Measurements from ENCODE around the gene RXYLT1.
A peak's percentile ranks its signal among the peaks of the same experiment; 100 is the strongest.
"Not testable (repeated sequence)": the region's sequence is repeated elsewhere in the genome, so short reads cannot be mapped to it uniquely, and the experiment has no call there.

The RXYLT1 gene

DNA sequence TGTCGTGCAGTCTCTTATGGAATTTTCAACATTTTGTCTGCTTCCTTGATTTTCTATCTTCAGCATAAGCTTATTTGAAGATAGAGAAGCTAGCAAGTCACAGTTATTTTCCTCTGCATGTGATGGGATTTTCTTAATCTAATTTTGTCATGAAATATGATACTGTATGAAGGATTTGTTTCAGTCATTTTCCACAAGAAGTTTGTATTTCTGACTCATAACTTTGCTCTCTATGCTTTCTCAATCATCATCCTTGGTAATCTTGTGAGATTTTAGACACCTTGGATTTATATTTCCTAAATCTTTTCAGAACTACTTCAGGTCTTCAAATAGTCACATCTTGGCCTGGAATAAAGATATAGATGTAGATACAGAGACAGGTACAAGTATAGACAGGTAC is 38.3 kb upstream of the RXYLT1 start:
- H2BK120ac ChIP-seq (ENCODE audit: low read depth, low read length), result not testable (repeated sequence)

DNA sequence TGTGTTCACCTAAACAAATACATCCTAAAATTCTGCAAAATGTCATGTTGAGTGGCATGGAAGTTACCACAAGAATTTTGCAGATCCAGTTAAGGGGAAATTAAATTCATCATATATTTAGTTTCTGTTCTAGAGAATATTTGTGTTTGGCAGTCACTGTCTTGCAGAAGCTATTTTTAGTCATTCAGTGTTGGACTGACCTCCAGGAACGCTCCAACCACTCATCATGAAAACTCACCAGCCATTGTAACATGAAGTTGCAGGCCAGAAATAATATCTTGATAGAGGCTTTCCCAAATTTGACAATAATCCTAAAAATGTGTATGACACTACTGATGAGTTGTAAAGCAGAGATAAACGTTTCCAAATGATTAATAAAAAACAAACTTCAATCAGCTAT is 35.6 kb upstream of the RXYLT1 start:
- H3K4me1 ChIP-seq (ENCODE audit: control insufficient read depth, insufficient read depth, low read depth, low read length); H3K27ac ChIP-seq (ENCODE audit: low read length, poor library complexity, severe bottlenecking); H3K9me3 ChIP-seq (ENCODE audit: control insufficient read depth, low read length); H3K14ac ChIP-seq (ENCODE audit: low read length in 2 of 2); H3K23ac ChIP-seq (ENCODE audit: low read length in 2 of 2); H2BK5ac ChIP-seq (ENCODE audit: low read depth, low read length, poor library complexity, severe bottlenecking); H3K79me1 ChIP-seq (replicated peaks; ENCODE audit: low read length, poor library complexity, severe bottlenecking); H2AFZ ChIP-seq (ENCODE audit: low read depth, low read length); H2AK5ac ChIP-seq (ENCODE audit: low read length, severe bottlenecking); H3K4me3 ChIP-seq (ENCODE audit: insufficient read depth in 1 of 2, low read depth in 1 of 2, low read length in 2 of 2); H2BK120ac ChIP-seq (ENCODE audit: low read depth, low read length); H3K9ac ChIP-seq (ENCODE audit: low read length); H3K27me3 ChIP-seq (ENCODE audit: control insufficient read depth in 1 of 2, insufficient read depth in 1 of 2, low read length in 2 of 2); H3K36me3 ChIP-seq (ENCODE audit: control insufficient read depth in 1 of 2, insufficient read depth in 2 of 2, low read depth in 1 of 2, low read length in 2 of 2); H4K8ac ChIP-seq (ENCODE audit: low read length); H3K4me2 ChIP-seq (ENCODE audit: low read length, poor library complexity, severe bottlenecking); H4K91ac ChIP-seq (ENCODE audit: low read length); H2BK15ac ChIP-seq (ENCODE audit: low read depth, poor library complexity, severe bottlenecking); H3K4ac ChIP-seq (ENCODE audit: low read depth in 1 of 2, low read length in 2 of 2); H2BK12ac ChIP-seq (ENCODE audit: low read length in 2 of 2); H3K18ac ChIP-seq (ENCODE audit: low read depth in 1 of 2, low read length in 2 of 2): not testable (repeated sequence)
- no CpG with 5 or more reads among the region's 2 CpGs for WGBS
- DNase-seq, result peak; percentile 16

More for the DNA sequence above, 38.3 kb upstream of the RXYLT1 start:
- H2BK5ac ChIP-seq (ENCODE audit: low read depth, low read length, poor library complexity, severe bottlenecking); H3K4ac ChIP-seq (ENCODE audit: low read depth in 1 of 2, low read length in 2 of 2); H3K4me3 ChIP-seq (ENCODE audit: insufficient read depth in 1 of 2, low read depth in 1 of 2, low read length in 2 of 2); H3K27me3 ChIP-seq (ENCODE audit: control insufficient read depth in 1 of 2, insufficient read depth in 1 of 2, low read length in 2 of 2); H2AFZ ChIP-seq (ENCODE audit: low read depth, low read length); H2AK5ac ChIP-seq (ENCODE audit: low read length, severe bottlenecking); H3K27ac ChIP-seq (ENCODE audit: low read length, poor library complexity, severe bottlenecking); H3K18ac ChIP-seq (ENCODE audit: low read depth in 1 of 2, low read length in 2 of 2); H3K14ac ChIP-seq (ENCODE audit: low read length in 2 of 2); H3K23ac ChIP-seq (ENCODE audit: low read length in 2 of 2); H4K8ac ChIP-seq (ENCODE audit: low read length); DNase-seq; H3K79me1 ChIP-seq (replicated peaks; ENCODE audit: low read length, poor library complexity, severe bottlenecking); H3K36me3 ChIP-seq (ENCODE audit: control insufficient read depth in 1 of 2, insufficient read depth in 2 of 2, low read depth in 1 of 2, low read length in 2 of 2); H2BK15ac ChIP-seq (ENCODE audit: low read depth, poor library complexity, severe bottlenecking); H2BK12ac ChIP-seq (ENCODE audit: low read length in 2 of 2); H3K4me2 ChIP-seq (ENCODE audit: low read length, poor library complexity, severe bottlenecking); H3K9me3 ChIP-seq (ENCODE audit: control insufficient read depth, low read length); H3K9ac ChIP-seq (ENCODE audit: low read length); H3K4me1 ChIP-seq (ENCODE audit: control insufficient read depth, insufficient read depth, low read depth, low read length); H4K91ac ChIP-seq (ENCODE audit: low read length): not testable (repeated sequence)
- no CpG with 5 or more reads among the region's 1 CpG for WGBS

DNA sequence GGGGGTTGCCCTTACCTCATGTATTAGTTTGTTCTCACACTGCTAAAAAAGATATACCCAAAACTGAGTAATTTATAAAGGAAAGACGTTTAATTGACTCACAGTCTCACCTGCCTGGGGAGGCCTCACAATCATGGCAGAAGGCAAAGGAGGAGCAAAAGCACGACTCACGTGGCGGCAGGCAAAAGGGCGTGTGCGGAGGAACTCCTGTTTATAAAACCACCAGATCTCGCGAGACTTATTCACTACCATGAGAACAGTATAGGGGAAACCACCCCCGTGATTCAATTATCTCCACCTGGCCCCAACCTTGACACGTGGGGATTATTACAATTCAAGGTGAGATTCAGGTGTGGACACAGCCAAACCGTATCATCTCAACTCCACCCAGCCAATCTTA is 33.2 kb upstream of the RXYLT1 start:
- not testable (repeated sequence) for H2BK15ac ChIP-seq (ENCODE audit: low read depth, poor library complexity, severe bottlenecking); H3K36me3 ChIP-seq (ENCODE audit: control insufficient read depth in 1 of 2, insufficient read depth in 2 of 2, low read depth in 1 of 2, low read length in 2 of 2); H3K4me2 ChIP-seq (ENCODE audit: low read length, poor library complexity, severe bottlenecking); H3K23ac ChIP-seq (ENCODE audit: low read length in 2 of 2); H3K14ac ChIP-seq (ENCODE audit: low read length in 2 of 2); H2AFZ ChIP-seq (ENCODE audit: low read depth, low read length); H2BK12ac ChIP-seq (ENCODE audit: low read length in 2 of 2); H3K27ac ChIP-seq (ENCODE audit: low read length, poor library complexity, severe bottlenecking); H3K9ac ChIP-seq (ENCODE audit: low read length); H3K27me3 ChIP-seq (ENCODE audit: control insufficient read depth in 1 of 2, insufficient read depth in 1 of 2, low read length in 2 of 2); H3K9me3 ChIP-seq (ENCODE audit: control insufficient read depth, low read length); H4K91ac ChIP-seq (ENCODE audit: low read length); H2BK120ac ChIP-seq (ENCODE audit: low read depth, low read length); H3K79me1 ChIP-seq (replicated peaks; ENCODE audit: low read length, poor library complexity, severe bottlenecking); H3K18ac ChIP-seq (ENCODE audit: low read depth in 1 of 2, low read length in 2 of 2); H4K8ac ChIP-seq (ENCODE audit: low read length); H3K4ac ChIP-seq (ENCODE audit: low read depth in 1 of 2, low read length in 2 of 2); H3K4me1 ChIP-seq (ENCODE audit: control insufficient read depth, insufficient read depth, low read depth, low read length); H3K4me3 ChIP-seq (ENCODE audit: insufficient read depth in 1 of 2, low read depth in 1 of 2, low read length in 2 of 2); H2BK5ac ChIP-seq (ENCODE audit: low read depth, low read length, poor library complexity, severe bottlenecking); DNase-seq; H2AK5ac ChIP-seq (ENCODE audit: low read length, severe bottlenecking)
- 88% methylated on average over 7 of the region's 11 CpGs for WGBS

GRCh38 chr12:63747136-63747535 is 32.6 kb upstream of the RXYLT1 start:
- not testable (repeated sequence) for H2BK5ac ChIP-seq (ENCODE audit: low read depth, low read length, poor library complexity, severe bottlenecking); H2AK5ac ChIP-seq (ENCODE audit: low read length, severe bottlenecking); H3K27me3 ChIP-seq (ENCODE audit: control insufficient read depth in 1 of 2, insufficient read depth in 1 of 2, low read length in 2 of 2); H4K91ac ChIP-seq (ENCODE audit: low read length); H3K9me3 ChIP-seq (ENCODE audit: control insufficient read depth, low read length); H3K14ac ChIP-seq (ENCODE audit: low read length in 2 of 2); H2BK120ac ChIP-seq (ENCODE audit: low read depth, low read length); H3K27ac ChIP-seq (ENCODE audit: low read length, poor library complexity, severe bottlenecking); H3K36me3 ChIP-seq (ENCODE audit: control insufficient read depth in 1 of 2, insufficient read depth in 2 of 2, low read depth in 1 of 2, low read length in 2 of 2); H4K8ac ChIP-seq (ENCODE audit: low read length); H2BK12ac ChIP-seq (ENCODE audit: low read length in 2 of 2); H2AFZ ChIP-seq (ENCODE audit: low read depth, low read length); H3K18ac ChIP-seq (ENCODE audit: low read depth in 1 of 2, low read length in 2 of 2); H2BK15ac ChIP-seq (ENCODE audit: low read depth, poor library complexity, severe bottlenecking); H3K79me1 ChIP-seq (replicated peaks; ENCODE audit: low read length, poor library complexity, severe bottlenecking); H3K9ac ChIP-seq (ENCODE audit: low read length); DNase-seq; H3K4ac ChIP-seq (ENCODE audit: low read depth in 1 of 2, low read length in 2 of 2); H3K4me2 ChIP-seq (ENCODE audit: low read length, poor library complexity, severe bottlenecking); H3K23ac ChIP-seq (ENCODE audit: low read length in 2 of 2); H3K4me1 ChIP-seq (ENCODE audit: control insufficient read depth, insufficient read depth, low read depth, low read length); H3K4me3 ChIP-seq (ENCODE audit: insufficient read depth in 1 of 2, low read depth in 1 of 2, low read length in 2 of 2)

Data from mesenchymal stem cell (in vitro differentiated cells and primary cell).